ENCODE data around the gene CHCHD10.

The CHCHD10 gene

GRCh38 chr22:23800297-23801237 lies 32.8 kb upstream of the CHCHD10 start:
- Mint-ChIP-seq H3K4me1 (peaks cover 8% of the 10 kb centered on the region), H3K27ac (peak overlapping the region; percentile 71), H3K36me3 (ENCODE audit: low read depth) (peaks cover 88% of the 10 kb centered on the region), H3K4me3 (no peak overlapping the region), H3K27me3 (ENCODE audit: low read depth, poor library complexity) (no peaks in the 10 kb centered on the region), H3K9me3 (no peaks in the 10 kb centered on the region)
- no peak for DNase-seq
- TF ChIP-seq CTCF (IDR thresholded peaks at IDR 0.05) = no peak

GRCh38 chr22:23796461-23796860 lies 28.7 kb upstream of the CHCHD10 start:
- no peak overlapping the region for H3K4me3 Mint-ChIP-seq
- no peak for TF ChIP-seq CTCF (IDR thresholded peaks at IDR 0.05)
- no peak for DNase-seq
- H3K36me3 Mint-ChIP-seq (ENCODE audit: low read depth) = peaks cover 79% of the 10 kb centered on the region
- H3K4me1 Mint-ChIP-seq = peaks cover 7% of the 10 kb centered on the region
- no peaks in the 10 kb centered on the region for H3K27me3 Mint-ChIP-seq (ENCODE audit: low read depth, poor library complexity)
- H3K9me3 Mint-ChIP-seq = no peaks in the 10 kb centered on the region
- H3K27ac Mint-ChIP-seq = peak overlapping the region; percentile 54

GRCh38 chr22:23793326-23793725 lies 25.6 kb upstream of the CHCHD10 start:
- peak overlapping the region; percentile 21 for H3K27ac Mint-ChIP-seq
- no peak overlapping the region for H3K4me3 Mint-ChIP-seq
- peaks cover 63% of the 10 kb centered on the region for H3K36me3 Mint-ChIP-seq (ENCODE audit: low read depth)
- no peak for DNase-seq
- no peak for TF ChIP-seq CTCF (IDR thresholded peaks at IDR 0.05)
- no peaks in the 10 kb centered on the region for H3K27me3 Mint-ChIP-seq (ENCODE audit: low read depth, poor library complexity)
- no peaks in the 10 kb centered on the region for H3K9me3 Mint-ChIP-seq
- H3K4me1 Mint-ChIP-seq = peaks cover 30% of the 10 kb centered on the region

- peaks cover 40% of the 10 kb centered on the region for H3K4me1 Mint-ChIP-seq
- H3K27me3 Mint-ChIP-seq (ENCODE audit: low read depth, poor library complexity) = no peaks in the 10 kb centered on the region
- TF ChIP-seq CTCF (IDR thresholded peaks at IDR 0.05) = no peak
- H3K36me3 Mint-ChIP-seq (ENCODE audit: low read depth) = peaks cover 55% of the 10 kb centered on the region
- no peaks in the 10 kb centered on the region for H3K9me3 Mint-ChIP-seq
- no peak overlapping the region for H3K27ac Mint-ChIP-seq
- no peak for DNase-seq
- H3K4me3 Mint-ChIP-seq = no peak overlapping the region
Observed at GRCh38 chr22:23791738-23792645, 24.2 kb upstream of the CHCHD10 start.

GRCh38 chr22:23790819-23791737 lies 23.3 kb upstream of the CHCHD10 start:
- Mint-ChIP-seq H3K4me3 (no peak overlapping the region), H3K36me3 (ENCODE audit: low read depth) (peaks cover 46% of the 10 kb centered on the region), H3K27me3 (ENCODE audit: low read depth, poor library complexity) (no peaks in the 10 kb centered on the region), H3K27ac (no peak overlapping the region), H3K4me1 (peaks cover 47% of the 10 kb centered on the region), H3K9me3 (no peaks in the 10 kb centered on the region)
- DNase-seq = no peak
- TF ChIP-seq CTCF (IDR thresholded peaks at IDR 0.05) = no peak

All from nephron progenitor cell (in vitro differentiated cells).